Measurements from ENCODE around the gene SCN5A.

DNA sequence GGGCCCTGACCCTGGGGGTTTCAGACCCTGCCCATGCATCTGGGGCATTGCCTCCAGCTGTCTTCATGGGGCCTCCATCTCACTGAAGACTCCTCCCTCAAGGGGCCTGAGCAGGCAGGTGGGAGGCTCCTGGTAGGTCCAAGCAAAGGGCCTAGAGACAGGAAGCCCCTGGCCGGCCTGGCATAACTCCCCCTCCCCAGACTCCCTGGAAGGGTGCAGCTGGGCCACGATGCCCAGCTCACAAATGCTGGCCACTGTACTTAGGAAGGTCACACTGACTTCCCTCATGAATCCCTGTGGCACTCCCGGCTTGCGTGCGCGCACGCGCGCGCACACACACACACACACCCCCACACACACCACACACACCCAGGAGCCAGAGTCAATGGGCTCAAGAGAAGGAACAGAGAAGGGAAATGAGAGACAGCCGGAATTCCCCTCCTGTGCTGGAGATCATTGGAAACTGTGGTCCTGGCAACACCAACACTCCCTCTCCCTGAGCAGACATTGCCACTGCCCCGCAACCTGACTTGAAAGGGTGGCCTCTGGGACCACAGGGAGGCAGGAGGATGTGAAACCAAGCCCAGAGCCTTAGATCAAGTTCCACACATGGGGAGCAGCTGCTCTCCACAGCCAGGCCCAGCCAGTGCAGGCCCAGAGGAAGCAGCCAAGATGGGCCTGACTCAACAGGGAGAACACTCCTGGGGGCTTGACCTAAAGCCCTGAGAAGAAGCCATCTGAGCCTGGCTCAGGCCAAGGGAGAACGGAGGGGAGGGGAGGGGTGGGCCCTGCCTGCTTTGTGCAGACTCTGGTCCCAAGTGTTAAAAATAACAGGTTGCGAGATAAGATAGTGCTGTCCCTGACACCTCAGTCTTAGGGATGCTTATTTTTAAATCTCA, 69.7 kb downstream of the SCN5A start:
- TF ChIP-seq, protein P1, sequence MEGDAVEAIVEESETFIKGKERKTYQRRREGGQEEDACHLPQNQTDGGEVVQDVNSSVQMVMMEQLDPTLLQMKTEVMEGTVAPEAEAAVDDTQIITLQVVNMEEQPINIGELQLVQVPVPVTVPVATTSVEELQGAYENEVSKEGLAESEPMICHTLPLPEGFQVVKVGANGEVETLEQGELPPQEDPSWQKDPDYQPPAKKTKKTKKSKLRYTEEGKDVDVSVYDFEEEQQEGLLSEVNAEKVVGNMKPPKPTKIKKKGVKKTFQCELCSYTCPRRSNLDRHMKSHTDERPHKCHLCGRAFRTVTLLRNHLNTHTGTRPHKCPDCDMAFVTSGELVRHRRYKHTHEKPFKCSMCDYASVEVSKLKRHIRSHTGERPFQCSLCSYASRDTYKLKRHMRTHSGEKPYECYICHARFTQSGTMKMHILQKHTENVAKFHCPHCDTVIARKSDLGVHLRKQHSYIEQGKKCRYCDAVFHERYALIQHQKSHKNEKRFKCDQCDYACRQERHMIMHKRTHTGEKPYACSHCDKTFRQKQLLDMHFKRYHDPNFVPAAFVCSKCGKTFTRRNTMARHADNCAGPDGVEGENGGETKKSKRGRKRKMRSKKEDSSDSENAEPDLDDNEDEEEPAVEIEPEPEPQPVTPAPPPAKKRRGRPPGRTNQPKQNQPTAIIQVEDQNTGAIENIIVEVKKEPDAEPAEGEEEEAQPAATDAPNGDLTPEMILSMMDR (conservative IDR thresholded peaks at IDR 0.05; ENCODE audit: low read depth, low read length) = no peak
- TF ChIP-seq EZH2 (IDR thresholded peaks at IDR 0.05; ENCODE audit: borderline replicate concordance, low read depth, low read length, poor library complexity, severe bottlenecking) = no peak

All from A673 (cell line).